Endometrial microvascular endothelial cells (primary cell): ENCODE data around the gene NBEAL2. TPM values are rescaled to one million over a fixed set of nuclear protein-coding genes. Genes with fewer than 3 reads are reported as not detected.

Experiments
- in situ Hi-C: cut with HindIII; loops from 2 replicates; pipeline ENCODE4 v1.10.0; 2017; ENCODE audit warnings: low sequenced_read_pairs, low pct_unique_long_range_greater_than_20kb; ENCODE audit errors: inconsistent ontology term
- total RNA-seq: library from RNA; depleted of rRNA; stranded (reverse); fragments of >200 nt; gene quantifications from one replicate; pipeline ENCODE4 v1.2.3, GENCODE V29; 2015; ENCODE audit errors: inconsistent ontology term

Gene NBEAL2, protein sequence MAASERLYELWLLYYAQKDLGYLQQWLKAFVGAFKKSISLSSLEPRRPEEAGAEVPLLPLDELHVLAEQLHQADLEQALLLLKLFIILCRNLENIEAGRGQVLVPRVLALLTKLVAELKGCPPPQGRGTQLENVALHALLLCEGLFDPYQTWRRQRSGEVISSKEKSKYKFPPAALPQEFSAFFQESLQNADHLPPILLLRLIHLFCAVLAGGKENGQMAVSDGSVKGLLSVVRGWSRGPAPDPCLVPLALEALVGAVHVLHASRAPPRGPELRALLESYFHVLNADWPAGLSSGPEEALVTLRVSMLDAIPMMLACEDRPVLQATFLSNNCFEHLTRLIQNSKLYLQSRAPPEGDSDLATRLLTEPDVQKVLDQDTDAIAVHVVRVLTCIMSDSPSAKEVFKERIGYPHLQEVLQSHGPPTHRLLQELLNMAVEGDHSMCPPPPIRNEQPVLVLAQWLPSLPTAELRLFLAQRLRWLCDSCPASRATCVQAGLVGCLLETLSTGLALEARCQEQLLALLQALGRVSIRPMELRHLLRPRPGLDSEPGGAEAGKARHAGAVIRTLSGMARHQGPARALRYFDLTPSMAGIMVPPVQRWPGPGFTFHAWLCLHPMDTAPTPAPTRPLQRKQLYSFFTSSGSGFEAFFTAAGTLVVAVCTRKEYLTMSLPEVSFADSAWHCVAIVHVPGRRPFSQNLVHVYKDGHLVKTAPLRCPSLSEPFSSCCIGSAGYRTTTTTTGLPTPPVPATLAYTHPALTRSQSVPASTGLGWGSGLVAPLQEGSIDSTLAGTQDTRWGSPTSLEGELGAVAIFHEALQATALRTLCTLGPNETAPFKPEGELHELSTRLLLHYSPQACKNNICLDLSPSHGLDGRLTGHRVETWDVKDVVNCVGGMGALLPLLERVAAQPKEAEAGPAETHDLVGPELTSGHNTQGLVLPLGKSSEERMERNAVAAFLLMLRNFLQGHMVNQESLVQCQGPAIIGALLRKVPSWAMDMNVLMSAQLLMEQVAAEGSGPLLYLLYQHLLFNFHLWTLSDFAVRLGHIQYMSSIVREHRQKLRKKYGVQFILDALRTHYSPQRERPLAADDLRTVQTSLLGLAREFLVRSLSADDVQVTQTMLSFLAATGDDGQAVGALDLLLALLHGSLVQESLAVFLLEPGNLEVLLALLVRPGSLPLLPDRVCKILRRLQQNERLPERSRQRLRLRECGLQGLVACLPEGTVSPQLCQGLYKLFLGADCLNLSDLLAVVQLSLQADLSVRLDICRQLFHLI (N-terminal part only)
- 39.9 TPM for total RNA-seq

DNA sequence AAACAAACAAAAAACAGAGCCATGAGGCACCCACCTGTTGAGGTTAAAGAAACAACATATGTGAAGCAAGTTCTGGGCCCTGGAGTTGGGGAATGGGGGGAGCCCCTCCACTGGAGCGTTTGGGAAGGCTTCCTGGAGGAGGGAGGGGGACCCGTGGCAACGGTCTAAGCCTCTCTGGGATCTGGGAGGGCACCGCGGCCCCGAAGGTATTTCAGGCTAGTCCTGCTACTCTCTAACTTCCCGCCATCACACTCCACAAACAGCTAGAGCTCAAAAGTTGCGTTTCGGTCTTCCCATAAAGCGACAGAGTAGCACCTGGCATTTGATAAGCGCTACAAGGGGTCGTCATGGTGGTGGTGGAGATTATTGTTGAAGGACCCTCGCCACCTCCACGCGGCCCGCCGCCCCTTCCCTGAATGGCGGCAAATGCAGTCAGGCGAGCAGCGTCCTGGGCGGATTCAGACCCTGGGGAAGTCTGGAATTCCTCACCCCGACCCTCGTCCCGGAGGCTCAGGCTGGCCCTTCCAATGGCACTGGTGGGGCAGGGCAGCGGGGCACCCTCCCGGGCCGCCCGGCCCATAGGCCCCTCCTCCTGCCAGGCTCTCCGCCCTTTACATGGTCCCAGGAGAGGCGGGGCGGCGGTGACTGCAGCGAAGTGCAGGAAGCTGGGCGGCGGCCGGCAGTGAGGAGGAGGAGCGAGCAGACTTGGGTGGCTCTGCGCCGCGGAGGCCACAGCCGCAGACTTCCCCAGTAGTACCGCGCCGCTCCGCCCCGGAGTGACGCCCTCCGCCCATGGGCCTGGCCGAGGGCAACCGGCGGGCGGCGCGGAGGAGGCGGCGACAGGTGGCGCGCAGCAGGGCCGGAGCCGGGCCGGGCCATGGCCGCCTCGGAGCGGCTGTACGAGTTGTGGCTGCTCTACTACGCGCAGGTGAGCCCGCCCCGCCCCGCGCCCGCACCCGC, at the start of gene NBEAL2:
TSS of gene NBEAL2 (plus strand) at position 682 of the 960 bp plus-strand sequence. CDS start at position 878, 196 bp downstream.
- in situ Hi-C loops = no loop called here

DNA sequence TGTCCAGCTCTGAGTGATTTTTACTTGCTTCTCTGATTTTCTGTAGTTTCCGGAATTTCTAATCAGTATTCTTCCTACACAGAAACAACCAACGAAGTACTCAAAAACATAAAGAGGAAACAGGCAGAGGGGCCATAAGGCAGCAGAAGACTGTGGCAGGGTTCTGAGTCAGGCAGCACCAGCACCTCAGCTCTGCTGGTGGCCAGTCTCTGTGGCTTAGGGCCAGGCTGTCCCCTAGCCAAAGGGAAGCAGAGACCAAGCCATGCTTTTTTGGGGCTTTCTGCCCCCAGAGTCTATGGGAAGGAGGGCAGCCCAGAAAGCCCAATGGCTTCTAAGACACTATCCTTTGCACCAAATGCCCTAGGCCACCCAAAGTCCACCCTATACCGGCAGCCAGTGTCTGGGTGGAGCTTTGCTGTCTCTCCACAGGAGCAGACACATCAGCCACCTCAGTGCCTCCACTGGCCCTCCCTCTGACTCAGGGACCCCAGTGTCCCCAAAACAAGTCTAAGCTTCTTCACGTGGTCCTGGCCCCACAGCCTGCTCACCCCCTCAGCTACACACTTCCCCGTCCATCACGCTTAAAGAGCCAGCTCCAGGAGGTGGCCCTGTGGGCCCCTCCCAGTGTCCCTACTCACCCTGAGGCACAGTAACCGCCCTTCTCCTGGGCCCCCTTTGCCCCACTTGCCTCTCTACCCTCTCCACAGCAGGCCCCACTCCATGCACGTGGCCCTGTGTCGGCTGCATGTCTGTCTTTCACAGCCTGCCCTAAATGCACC, 49.1 kb upstream of the NBEAL2 start:
- in situ Hi-C loops = no loop called here

DNA sequence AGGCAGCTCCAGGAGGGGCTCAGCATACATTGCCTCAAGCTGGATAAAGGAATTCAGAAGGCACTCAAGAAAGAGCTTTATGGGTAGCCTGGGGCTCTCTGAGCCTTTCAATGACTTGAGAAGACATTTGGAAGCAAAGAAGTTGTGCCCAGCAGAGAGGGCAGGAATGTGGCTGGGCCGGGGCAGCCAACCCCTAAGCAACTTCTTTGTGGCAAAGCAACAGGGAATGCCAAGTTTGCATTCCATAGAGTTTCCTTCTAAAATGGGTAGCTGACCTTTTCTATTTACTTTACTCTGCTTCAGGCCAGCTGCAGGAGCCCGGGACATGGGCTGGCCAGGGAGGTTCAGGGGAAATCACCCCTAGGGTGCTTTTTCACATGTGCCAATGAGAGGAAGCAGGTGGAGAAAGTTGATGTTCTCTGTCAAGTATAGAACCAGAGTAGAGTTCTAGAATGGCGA, 48.5 kb upstream of the NBEAL2 start:
- in situ Hi-C loops = no loop called here

DNA sequence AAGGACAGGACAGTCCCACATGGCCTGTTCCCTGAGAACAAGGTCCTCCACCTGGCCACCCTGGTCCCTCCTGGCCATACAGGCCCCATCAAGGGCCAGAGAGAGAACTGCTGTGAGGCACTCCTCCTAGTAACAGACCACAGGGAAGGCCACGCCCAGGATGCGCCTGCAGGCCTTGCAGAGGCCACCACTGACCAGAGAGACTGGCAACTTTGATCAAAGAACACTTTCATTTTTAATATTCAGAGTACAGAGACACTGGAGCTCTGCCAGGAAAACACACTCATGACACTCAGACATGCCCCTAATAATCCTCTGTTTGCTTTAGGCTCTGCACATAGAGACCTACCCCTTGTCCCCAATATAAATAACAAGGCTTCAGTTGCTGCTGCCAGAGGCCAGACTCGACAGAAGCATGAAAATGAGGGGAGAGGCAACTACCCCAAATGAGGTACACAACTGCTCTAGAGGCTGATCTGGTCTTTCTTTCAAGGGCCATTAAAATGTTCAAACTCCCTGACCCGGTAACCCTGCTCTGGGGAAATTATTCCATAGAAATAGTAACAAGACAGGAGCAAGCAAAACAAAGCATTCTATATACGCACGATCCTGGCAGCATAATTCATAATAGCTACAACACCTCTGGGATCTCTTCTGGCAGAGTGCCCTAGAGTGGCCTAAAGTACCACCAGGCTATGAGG, 47.7 kb upstream of the NBEAL2 start:
- in situ Hi-C loops = no loop called here

DNA sequence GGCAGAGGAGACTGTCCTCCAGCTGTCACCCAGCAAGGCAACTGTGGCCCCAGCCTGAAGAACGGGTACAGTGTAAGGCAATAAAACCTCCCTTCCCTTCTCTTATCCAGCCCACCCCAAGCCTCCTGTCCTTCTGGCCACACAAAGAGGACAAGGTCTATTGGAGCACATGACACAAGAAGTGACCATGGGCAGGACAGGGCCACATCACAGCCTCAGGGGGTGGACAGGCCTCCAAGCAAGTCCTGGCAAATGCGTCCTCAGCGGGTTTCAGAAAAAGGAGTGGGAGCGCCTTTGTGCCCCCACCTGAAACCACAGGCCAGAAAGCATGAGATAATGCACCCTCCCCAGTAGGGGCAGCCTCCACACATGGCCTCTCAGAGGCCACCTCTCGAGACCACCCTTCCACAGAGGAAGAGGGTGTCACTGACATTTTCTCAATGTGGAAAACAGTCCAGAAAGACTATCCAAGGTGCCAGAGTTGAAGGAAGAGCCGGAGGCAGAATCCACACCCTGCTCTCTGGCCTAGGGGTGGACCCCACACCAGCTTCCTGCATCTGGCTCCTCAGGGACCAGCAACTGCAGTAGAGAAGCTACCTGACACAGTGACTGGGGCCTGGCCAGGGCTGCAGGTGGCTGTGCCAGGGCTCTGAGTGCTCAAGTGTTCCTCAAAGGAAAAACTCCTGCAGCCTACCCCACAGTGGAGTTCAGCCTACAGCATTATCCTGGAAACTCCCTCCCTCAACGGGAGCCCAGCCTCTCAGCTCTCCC, 46.8 kb upstream of the NBEAL2 start:
- in situ Hi-C loops = no loop called here

- in situ Hi-C loops = no loop called here
These were observed 46.2 kb upstream of the NBEAL2 start for GRCh38 chr3:46933261-46933660.

DNA sequence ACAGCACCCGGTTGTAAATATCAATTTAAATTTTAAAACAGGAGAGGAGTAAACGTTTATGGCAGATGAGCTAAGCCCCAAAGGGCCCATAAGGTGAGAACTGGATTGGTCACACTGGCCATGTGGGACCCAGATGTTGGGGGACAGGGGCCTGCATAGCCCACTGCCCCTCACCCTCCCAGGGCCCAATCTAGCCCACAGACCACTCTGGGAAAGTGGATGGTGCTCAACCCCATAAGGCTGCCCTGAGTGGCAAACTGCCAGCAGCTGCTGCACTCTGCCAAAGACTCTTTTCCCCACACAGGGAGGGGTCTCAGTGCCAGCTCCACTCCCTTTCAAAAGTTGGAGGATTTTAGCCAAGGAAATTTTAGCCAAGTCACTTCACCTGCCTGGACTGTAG, 45.4 kb upstream of the NBEAL2 start:
- in situ Hi-C loops = no loop called here

DNA sequence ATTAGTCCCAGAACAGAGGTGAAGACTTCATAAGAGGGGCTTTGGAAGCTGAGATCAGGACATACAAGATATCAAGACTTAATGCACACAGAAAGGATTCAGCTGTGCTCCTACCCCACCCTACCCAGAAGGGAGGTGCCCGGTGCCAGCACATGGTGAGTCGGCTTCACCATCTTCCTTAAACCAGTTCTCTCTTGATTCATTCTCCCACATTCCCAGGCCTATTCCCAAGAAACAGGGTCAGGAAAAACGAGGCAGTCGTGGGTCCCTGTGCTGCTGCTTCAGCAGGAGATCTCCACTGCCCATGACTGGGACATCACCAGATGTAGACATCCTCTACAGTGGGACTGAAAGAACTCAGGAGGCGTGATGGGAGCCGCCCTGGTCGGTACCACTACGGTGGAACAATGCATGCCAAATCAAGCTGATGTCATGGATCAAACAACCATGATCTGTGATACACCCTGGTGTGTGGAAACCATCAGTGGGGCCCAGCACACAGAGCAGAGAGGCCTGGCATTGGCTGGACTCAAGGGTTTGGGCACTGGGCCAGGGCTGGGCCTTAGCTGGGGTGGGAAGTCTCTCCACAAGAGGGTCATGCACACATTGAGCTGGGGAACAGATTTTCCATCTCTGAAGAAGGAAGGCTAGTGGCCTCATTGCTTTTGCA, 44.8 kb upstream of the NBEAL2 start:
- in situ Hi-C loops = no loop called here

GRCh38 chr3:46935168-46935858, 44.2 kb upstream of the NBEAL2 start:
- in situ Hi-C loops = no loop called here

DNA sequence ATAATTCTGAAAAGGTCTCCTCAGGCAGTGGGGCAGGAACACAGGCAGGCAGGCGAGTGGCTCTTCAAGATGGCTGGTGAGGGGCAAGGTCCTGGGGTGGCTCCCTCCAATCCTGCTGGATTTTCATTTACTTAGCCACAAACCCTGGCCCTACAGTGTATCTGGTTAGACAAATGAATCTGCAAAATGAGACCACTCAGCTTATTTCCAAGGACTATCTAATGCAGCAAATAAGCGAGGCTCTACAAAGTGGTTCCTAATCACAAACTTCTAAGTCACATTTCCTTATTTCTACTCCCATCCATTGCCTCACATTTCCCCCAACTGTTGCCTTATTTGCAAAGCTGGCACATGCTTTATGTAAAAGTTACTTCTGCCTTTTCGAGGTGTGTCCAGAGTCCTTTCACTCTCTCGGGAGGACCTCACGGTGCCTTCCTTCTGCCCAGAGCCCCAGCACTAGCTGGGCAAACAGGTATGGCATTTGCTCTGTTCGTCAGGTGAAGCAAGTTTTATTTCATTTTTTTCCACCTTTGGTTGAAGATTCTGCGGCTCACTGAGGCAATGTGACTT, 43.4 kb upstream of the NBEAL2 start:
- in situ Hi-C loops = no loop called here

GRCh38 chr3:46936733-46937250, 42.7 kb upstream of the NBEAL2 start:
- in situ Hi-C loops = no loop called here

DNA sequence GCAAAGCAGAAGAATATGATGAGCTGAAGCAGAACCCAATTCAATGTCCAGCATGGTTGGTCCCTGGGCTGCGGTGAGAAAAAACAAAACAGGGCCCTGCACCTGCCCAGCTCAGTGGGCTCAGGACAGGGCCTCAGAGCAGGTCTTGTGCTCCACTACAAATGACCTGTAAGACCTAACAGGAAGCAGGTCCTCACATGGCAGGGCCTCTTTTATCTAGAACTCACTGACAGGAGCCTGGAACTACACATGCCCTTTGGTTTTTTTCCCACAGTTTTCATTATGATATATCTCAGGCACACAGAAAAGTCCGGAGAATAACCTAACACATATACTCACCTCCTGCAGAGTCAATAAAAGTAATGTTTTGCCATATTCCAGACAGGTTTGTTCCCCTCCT, 41.3 kb upstream of the NBEAL2 start:
- in situ Hi-C loops = no loop called here

- in situ Hi-C loops = no loop called here
These were observed 39.7 kb upstream of the NBEAL2 start for GRCh38 chr3:46939578-46940445.

- in situ Hi-C loops = no loop called here
These were observed 37.4 kb upstream of the NBEAL2 start for GRCh38 chr3:46942076-46942475.
